Measurements from ENCODE around the gene SMCO3. TPM values are rescaled to one million over a fixed set of nuclear protein-coding genes. Genes with fewer than 3 reads are reported as not detected.

The SMCO3 gene
- polyA plus RNA-seq, 1 of the 3 experiments (the other 2 are of a cell fraction): 0.03 TPM

DNA sequence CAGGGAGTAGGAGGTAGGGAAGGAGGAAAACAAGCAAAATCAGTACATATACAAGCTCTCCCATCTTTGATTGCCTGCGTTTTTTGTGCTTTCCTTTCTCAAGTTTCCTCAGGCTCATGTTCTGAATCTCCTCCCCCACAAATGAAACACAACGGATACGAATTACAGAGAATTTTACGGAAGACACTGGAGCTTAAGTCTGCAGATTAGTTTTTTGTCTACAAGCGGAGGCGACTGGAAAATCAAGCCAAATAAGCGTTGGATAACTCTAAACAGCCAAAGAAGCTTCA is 11.3 kb downstream of the SMCO3 start:
- DNase-seq: peak; percentile 10
- 0% methylated on average over 7 of the region's 7 CpGs for WGBS (ENCODE audit: low lambda C conversion rate)
- Histone ChIP-seq H3K9me3 (no peaks in the 10 kb centered on the region), H3K79me2 (ENCODE audit: insufficient read depth) (peaks cover 56% of the 10 kb centered on the region), H3K9me2 (no peaks in the 10 kb centered on the region), H3F3A (replicated peaks; ENCODE audit: insufficient read depth) (no peaks in the 10 kb centered on the region), H3K9ac (peak overlapping the region; percentile 91), H2AFZ (ENCODE audit: low read depth) (0 out of 2 replicates have a peak overlapping the region, but pooled peaks have one; percentile 57), H4K20me1 (ENCODE audit: insufficient read depth) (no peaks in the 10 kb centered on the region), H3K36me3 (replicated peaks in 1 of 2; ENCODE audit: control insufficient read depth in 1 of 2, insufficient read depth in 2 of 2, low read length in 1 of 2) (peaks cover 24 to 33% of the 10 kb centered on the region in 2 experiments), H3K4me2 (peak overlapping the region; percentile 79), H3K4me3 (ENCODE audit: low read depth in 2 of 2, low read length in 1 of 2) (peak overlapping the region; percentile 63 to 87), H3K27me3 (ENCODE audit: insufficient read depth) (no peaks in the 10 kb centered on the region), H3K27ac (ENCODE audit: low read depth in 2 of 2, low read length in 1 of 2) (peak overlapping the region; percentile 48 to 81), H3K4me1 (ENCODE audit: control insufficient read depth in 1 of 2, insufficient read depth in 2 of 2, low read depth in 1 of 2, low read length in 1 of 2) (peaks cover 2 to 4% of the 10 kb centered on the region in 2 experiments; a peak in 3 of 4 replicates)
- TF ChIP-seq, protein P1, sequence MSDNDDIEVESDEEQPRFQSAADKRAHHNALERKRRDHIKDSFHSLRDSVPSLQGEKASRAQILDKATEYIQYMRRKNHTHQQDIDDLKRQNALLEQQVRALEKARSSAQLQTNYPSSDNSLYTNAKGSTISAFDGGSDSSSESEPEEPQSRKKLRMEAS (IDR thresholded peaks at IDR 0.05; ENCODE audit: low read depth): no peak
- TF ChIP-seq, protein P2, sequence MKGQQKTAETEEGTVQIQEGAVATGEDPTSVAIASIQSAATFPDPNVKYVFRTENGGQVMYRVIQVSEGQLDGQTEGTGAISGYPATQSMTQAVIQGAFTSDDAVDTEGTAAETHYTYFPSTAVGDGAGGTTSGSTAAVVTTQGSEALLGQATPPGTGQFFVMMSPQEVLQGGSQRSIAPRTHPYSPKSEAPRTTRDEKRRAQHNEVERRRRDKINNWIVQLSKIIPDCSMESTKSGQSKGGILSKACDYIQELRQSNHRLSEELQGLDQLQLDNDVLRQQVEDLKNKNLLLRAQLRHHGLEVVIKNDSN (IDR thresholded peaks at IDR 0.05; ENCODE audit: borderline replicate concordance, low read depth): no peak
- TF ChIP-seq MEF2A (IDR thresholded peaks at IDR 0.05; ENCODE audit: borderline replicate concordance, low read depth) (no peak), SIN3A (IDR thresholded peaks at IDR 0.05; ENCODE audit: borderline replicate concordance, low read depth, low read length) (no peak), EZH2phosphoT487 (IDR thresholded peaks at IDR 0.05; ENCODE audit: borderline replicate concordance, low read depth) (no peak), EP300 (IDR thresholded peaks at IDR 0.05; ENCODE audit: borderline replicate concordance in 1 of 2, low read depth in 1 of 2, low read length in 1 of 2) (no peak), RCOR1 (IDR thresholded peaks at IDR 0.05; ENCODE audit: low read length) (no peak), POLR2AphosphoS5 (IDR thresholded peaks at IDR 0.05; ENCODE audit: low read depth, low read length) (no peak), TEAD4 (IDR thresholded peaks at IDR 0.05; ENCODE audit: borderline replicate concordance, insufficient read depth) (no peak), RXRA (IDR thresholded peaks at IDR 0.05; ENCODE audit: borderline replicate concordance, low read depth) (no peak), TCF12 (IDR thresholded peaks at IDR 0.05) (no peak), NRF1 (IDR thresholded peaks at IDR 0.05; ENCODE audit: low read depth, low read length) (no peak), YY1 (IDR thresholded peaks at IDR 0.05; ENCODE audit: low read depth) (no peak), ELF1 (IDR thresholded peaks at IDR 0.05) (no peak), MXI1 (IDR thresholded peaks at IDR 0.05; ENCODE audit: low read depth, low read length) (no peak), GATA2 (CRISPR knock-in tag; IDR thresholded peaks at IDR 0.05) (no peak)
- TF ChIP-seq, protein P3, sequence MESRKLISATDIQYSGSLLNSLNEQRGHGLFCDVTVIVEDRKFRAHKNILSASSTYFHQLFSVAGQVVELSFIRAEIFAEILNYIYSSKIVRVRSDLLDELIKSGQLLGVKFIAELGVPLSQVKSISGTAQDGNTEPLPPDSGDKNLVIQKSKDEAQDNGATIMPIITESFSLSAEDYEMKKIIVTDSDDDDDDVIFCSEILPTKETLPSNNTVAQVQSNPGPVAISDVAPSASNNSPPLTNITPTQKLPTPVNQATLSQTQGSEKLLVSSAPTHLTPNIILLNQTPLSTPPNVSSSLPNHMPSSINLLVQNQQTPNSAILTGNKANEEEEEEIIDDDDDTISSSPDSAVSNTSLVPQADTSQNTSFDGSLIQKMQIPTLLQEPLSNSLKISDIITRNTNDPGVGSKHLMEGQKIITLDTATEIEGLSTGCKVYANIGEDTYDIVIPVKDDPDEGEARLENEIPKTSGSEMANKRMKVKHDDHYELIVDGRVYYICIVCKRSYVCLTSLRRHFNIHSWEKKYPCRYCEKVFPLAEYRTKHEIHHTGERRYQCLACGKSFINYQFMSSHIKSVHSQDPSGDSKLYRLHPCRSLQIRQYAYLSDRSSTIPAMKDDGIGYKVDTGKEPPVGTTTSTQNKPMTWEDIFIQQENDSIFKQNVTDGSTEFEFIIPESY (IDR thresholded peaks at IDR 0.05; ENCODE audit: borderline replicate concordance, low read depth): no peak
- TF ChIP-seq, protein P4, sequence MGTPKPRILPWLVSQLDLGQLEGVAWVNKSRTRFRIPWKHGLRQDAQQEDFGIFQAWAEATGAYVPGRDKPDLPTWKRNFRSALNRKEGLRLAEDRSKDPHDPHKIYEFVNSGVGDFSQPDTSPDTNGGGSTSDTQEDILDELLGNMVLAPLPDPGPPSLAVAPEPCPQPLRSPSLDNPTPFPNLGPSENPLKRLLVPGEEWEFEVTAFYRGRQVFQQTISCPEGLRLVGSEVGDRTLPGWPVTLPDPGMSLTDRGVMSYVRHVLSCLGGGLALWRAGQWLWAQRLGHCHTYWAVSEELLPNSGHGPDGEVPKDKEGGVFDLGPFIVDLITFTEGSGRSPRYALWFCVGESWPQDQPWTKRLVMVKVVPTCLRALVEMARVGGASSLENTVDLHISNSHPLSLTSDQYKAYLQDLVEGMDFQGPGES (IDR thresholded peaks at IDR 0.05; ENCODE audit: low read depth, low read length): no peak
- TF ChIP-seq, protein P5, sequence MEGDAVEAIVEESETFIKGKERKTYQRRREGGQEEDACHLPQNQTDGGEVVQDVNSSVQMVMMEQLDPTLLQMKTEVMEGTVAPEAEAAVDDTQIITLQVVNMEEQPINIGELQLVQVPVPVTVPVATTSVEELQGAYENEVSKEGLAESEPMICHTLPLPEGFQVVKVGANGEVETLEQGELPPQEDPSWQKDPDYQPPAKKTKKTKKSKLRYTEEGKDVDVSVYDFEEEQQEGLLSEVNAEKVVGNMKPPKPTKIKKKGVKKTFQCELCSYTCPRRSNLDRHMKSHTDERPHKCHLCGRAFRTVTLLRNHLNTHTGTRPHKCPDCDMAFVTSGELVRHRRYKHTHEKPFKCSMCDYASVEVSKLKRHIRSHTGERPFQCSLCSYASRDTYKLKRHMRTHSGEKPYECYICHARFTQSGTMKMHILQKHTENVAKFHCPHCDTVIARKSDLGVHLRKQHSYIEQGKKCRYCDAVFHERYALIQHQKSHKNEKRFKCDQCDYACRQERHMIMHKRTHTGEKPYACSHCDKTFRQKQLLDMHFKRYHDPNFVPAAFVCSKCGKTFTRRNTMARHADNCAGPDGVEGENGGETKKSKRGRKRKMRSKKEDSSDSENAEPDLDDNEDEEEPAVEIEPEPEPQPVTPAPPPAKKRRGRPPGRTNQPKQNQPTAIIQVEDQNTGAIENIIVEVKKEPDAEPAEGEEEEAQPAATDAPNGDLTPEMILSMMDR (IDR thresholded peaks at IDR 0.05): no peak
- TF ChIP-seq, protein P6, sequence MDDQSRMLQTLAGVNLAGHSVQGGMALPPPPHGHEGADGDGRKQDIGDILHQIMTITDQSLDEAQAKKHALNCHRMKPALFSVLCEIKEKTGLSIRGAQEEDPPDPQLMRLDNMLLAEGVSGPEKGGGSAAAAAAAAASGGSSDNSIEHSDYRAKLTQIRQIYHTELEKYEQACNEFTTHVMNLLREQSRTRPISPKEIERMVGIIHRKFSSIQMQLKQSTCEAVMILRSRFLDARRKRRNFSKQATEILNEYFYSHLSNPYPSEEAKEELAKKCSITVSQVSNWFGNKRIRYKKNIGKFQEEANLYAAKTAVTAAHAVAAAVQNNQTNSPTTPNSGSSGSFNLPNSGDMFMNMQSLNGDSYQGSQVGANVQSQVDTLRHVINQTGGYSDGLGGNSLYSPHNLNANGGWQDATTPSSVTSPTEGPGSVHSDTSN (IDR thresholded peaks at IDR 0.05): no peak
- POLR2A ChIA-PET: interaction anchor here (1.0 to 3.6 kb wide), 2 partner anchors 29 to 32 kb away, joined by 3 to 30 read pairs; a partner anchor contains a TSS
- CTCF ChIA-PET: interaction anchor here (1.0 to 2.5 kb wide), 5 partner anchors 10 to 33 kb away, joined by 3 to 18 read pairs (median 3); no protein-coding TSS in a partner anchor

All from SK-N-SH (cell line).